MV-4-11 (cell line): ENCODE measurements around the gene RBM26.

Experiments
- DNase-seq: peaks from one replicate; lab custom pipeline; 2025; lab: John Stamatoyannopoulos, UW

RBM26 gene

GRCh38 chr13:79405831-79406596 lies at the start of gene RBM26:
Gene RBM26, minus strand, starts transcription at chr13:79406255. Its CDS starts 481 bp downstream, at chr13:79405774.
- DNase-seq = peak; percentile 89

GRCh38 chr13:79455331-79455730 lies 49.3 kb upstream of the RBM26 start:
- no peak for DNase-seq

- no peak for DNase-seq
These were observed 46.3 kb upstream of the RBM26 start for GRCh38 chr13:79452239-79452913.

- peak; percentile 97 for DNase-seq
These were observed 45.5 kb upstream of the RBM26 start for GRCh38 chr13:79451500-79451962.

DNA sequence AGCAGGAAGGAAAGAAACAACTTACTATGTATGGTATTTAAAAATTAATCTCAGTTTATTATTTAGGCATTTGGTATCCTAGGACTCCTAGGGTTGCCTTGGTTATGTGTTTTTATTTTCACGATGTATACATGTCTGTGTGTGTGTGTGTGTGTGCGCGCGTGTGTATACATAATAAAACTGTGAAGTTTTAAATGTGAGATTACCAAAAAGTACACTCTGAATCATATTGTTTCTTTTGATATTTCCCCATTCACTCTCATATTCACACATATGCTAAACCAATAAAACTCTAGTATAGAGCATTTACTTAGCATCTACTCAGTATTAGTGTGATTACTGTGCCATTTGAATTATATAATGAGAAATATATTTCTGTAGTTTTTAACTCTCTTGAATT lies 44.1 kb upstream of the RBM26 start:
- DNase-seq = no peak

- DNase-seq = peak; percentile 85
These were observed 42.4 kb upstream of the RBM26 start for GRCh38 chr13:79448413-79448812.

- DNase-seq = no peak
These were observed 41.7 kb upstream of the RBM26 start for GRCh38 chr13:79447741-79448140.

- DNase-seq = no peak
These were observed 41.1 kb upstream of the RBM26 start for GRCh38 chr13:79447141-79447540.

- DNase-seq = no peak
These were observed 40.1 kb upstream of the RBM26 start for GRCh38 chr13:79445968-79446645.

DNA sequence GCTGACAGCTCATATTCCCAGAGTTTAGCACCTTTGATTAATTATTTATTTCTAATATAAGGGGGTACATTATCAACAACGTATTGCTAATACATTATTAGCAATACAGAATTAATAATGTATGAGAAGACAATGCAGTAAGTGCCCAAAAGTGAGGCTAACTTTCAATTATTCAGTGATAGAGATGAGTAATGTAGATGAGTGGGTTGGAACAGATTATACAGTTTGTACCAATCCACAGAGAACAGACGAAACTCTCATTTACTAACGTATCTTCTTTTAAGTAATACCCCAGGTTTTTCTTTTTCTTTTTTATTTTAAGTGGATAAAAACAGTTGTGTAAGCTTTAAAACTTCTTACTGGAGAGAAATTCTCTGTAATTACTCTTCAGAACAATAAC lies 36.7 kb upstream of the RBM26 start:
- no peak for DNase-seq

- DNase-seq = no peak
These were observed 36.2 kb upstream of the RBM26 start for GRCh38 chr13:79442221-79442620.

DNA sequence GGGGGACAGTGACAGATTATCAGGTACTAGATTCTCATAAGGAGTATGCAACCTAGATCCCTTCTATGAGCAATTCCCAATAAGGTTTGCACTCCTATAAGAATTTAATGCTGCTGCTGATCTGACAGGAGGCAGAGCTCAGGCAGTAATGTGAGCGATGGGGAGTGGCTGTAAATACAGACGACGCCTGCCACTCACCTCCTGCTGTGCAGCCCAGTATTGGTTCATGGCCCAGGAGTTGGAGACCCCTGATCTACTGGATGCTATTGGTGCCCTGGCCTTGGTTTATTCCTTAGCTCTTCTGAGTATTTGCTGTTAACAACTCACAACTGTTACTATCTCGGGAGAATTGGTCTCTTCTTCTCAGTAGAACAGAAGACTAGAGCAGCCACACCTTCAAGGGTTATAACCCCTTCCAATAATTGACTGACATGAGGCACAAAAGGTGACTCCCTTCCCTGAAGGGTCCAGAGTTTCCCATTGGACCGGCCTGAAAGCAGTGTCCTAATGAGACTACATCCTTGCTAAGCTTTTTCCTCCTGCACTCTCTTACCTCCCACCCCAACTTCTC lies 35.0 kb upstream of the RBM26 start:
- DNase-seq = no peak

GRCh38 chr13:79439275-79439674 lies 33.2 kb upstream of the RBM26 start:
- no peak for DNase-seq

DNA sequence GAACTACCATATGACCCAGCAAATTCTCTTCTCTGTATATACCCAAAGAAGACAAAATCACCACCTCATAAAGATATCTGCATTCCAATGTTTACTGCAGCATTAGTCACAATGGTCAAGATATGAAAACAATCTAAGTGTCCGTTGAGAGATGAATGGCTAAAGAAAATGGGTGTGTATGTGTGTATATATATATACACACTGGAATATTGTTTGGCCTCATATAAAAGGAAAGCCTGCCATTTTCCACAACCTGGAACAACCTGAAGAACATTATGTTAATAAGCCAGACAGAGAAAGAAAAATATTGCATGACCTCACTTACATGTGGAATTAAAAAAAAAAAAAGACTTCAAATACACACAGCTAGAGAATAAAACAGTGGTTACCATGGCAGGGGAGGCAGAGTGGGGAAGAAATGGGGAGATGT lies 29.5 kb upstream of the RBM26 start:
- DNase-seq = no peak

- no peak for DNase-seq
These were observed 28.5 kb upstream of the RBM26 start for GRCh38 chr13:79434556-79434955.

- no peak for DNase-seq
These were observed 26.9 kb upstream of the RBM26 start for GRCh38 chr13:79432992-79433391.

GRCh38 chr13:79432086-79432485 lies 26.0 kb upstream of the RBM26 start:
- DNase-seq = no peak

- no peak for DNase-seq
These were observed 23.3 kb upstream of the RBM26 start for GRCh38 chr13:79429309-79429708.

DNA sequence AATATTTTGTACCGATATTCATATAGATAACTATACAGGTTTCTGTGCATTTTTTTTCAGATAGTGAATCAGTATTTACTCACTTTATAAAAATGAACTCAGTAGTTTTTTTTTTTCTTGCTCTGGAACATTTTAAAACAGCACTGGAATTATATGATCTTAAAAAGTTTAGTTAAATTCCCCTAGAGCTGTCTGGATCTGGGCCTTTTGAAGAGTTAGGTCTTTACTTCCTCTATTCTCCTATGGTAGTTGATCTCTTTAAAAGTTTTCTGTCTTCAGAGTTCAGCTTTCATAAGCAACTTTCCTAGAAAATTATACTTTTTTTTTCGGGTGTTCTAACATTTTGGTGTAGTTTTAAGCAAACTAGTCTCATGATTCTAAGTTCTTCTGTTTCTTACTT lies 21.8 kb upstream of the RBM26 start:
- DNase-seq = peak; percentile 24

GRCh38 chr13:79427265-79427664 lies 21.2 kb upstream of the RBM26 start:
- DNase-seq = no peak

DNA sequence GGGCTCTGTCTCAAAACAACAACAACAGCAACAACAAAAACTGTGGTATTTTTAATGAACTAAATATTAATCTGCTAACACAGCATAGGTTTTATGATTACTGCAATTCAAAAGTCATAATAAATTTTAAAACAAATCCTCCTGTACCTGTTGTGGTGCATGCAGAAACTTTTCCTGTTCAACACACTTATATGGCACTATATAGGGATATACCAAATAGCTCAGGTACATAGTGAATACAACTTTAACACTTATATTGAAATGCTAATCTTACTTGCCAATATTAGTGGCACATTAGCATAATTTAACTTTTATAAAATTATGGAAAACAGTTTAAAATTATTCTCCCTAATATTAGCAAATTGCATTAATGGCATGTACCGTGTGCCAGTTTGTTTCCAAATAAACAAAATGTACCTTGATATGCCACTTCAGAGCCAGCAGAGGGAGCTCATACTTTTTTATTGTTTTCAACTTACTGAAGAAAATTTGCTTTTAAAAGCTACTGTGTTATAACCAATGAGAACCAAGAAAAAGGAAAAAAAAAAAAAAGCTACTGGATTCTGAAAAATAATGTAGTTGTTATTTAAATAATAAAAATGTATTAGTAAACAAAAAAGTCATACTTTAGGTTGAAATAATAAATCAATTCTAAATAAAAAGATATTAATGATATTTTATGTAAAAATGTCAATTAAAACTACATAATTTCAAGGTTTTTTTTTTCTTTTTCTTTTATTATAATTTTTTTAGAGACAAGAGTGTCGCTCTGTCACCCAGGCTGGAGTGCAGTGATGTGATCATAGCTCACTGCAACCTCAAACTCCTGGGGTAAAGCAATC lies 18.0 kb upstream of the RBM26 start:
- DNase-seq = peak; percentile 56

DNA sequence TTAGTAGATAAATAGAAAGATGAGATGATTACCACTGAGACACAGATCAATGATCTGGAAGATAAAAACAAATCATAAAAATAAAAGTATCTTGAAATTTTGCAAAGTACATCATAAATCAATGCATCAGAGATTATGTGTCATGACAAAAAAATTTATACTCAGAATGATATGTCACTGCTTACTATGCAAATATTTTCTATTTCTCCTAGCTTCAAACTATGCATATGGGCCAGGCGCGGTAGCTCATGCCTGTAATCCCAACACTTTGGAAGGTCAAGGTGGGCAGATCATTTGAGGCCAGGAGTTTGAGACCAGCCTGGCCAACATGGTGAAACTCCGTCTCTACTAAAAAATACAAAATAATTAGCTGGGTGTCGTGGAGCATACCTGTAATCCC lies 17.3 kb upstream of the RBM26 start:
- DNase-seq = no peak
